ENCODE data around the gene VIPR2.

The VIPR2 gene

GRCh38 chr7:159094023-159094740 lies 50.5 kb downstream of the VIPR2 start:
- no peak overlapping the region for H3K9ac ChIP-seq
- H3K4me3 ChIP-seq (IDR thresholded peaks at IDR 0.05; ENCODE audit: insufficient read depth, low read depth, low read length) = no peak overlapping the region
- H3K4me1 ChIP-seq (ENCODE audit: low read depth, poor library complexity, severe bottlenecking) = no peaks in the 10 kb centered on the region
- TF ChIP-seq CTCF (conservative IDR thresholded peaks at IDR 0.05; ENCODE audit: low read depth, low read length) = no peak
- H2AFZ ChIP-seq (ENCODE audit: low read depth) = no peak overlapping the region
- H3K27me3 ChIP-seq (ENCODE audit: insufficient read depth, low read depth) = no peaks in the 10 kb centered on the region
- H4K20me1 ChIP-seq (ENCODE audit: insufficient read depth) = no peaks in the 10 kb centered on the region
- no peak overlapping the region for H3K27ac ChIP-seq
- no peak overlapping the region for H3K4me2 ChIP-seq
- H3K79me2 ChIP-seq (ENCODE audit: insufficient read depth, low read depth) = no peaks in the 10 kb centered on the region
- H3K36me3 ChIP-seq (ENCODE audit: insufficient read depth) = no peaks in the 10 kb centered on the region

- Histone ChIP-seq H4K20me1 (ENCODE audit: insufficient read depth) (no peaks in the 10 kb centered on the region), H3K4me2 (no peak overlapping the region), H3K36me3 (ENCODE audit: insufficient read depth) (no peaks in the 10 kb centered on the region), H3K9ac (no peak overlapping the region), H3K27me3 (ENCODE audit: insufficient read depth, low read depth) (no peaks in the 10 kb centered on the region), H3K79me2 (ENCODE audit: insufficient read depth, low read depth) (no peaks in the 10 kb centered on the region), H3K4me3 (IDR thresholded peaks at IDR 0.05; ENCODE audit: insufficient read depth, low read depth, low read length) (no peak overlapping the region), H2AFZ (ENCODE audit: low read depth) (no peak overlapping the region), H3K27ac (no peak overlapping the region), H3K4me1 (ENCODE audit: low read depth, poor library complexity, severe bottlenecking) (no peaks in the 10 kb centered on the region)
- no peak for TF ChIP-seq CTCF (conservative IDR thresholded peaks at IDR 0.05; ENCODE audit: low read depth, low read length)
These were observed 51.2 kb downstream of the VIPR2 start for GRCh38 chr7:159093351-159093971.

- H3K9ac ChIP-seq = no peak overlapping the region
- no peak overlapping the region for H3K4me3 ChIP-seq (IDR thresholded peaks at IDR 0.05; ENCODE audit: insufficient read depth, low read depth, low read length)
- H2AFZ ChIP-seq (ENCODE audit: low read depth) = no peak overlapping the region
- H3K79me2 ChIP-seq (ENCODE audit: insufficient read depth, low read depth) = no peaks in the 10 kb centered on the region
- no peak overlapping the region for H3K27ac ChIP-seq
- H4K20me1 ChIP-seq (ENCODE audit: insufficient read depth) = no peaks in the 10 kb centered on the region
- H3K27me3 ChIP-seq (ENCODE audit: insufficient read depth, low read depth) = no peaks in the 10 kb centered on the region
- TF ChIP-seq CTCF (conservative IDR thresholded peaks at IDR 0.05; ENCODE audit: low read depth, low read length) = no peak
- H3K36me3 ChIP-seq (ENCODE audit: insufficient read depth) = no peaks in the 10 kb centered on the region
- no peaks in the 10 kb centered on the region for H3K4me1 ChIP-seq (ENCODE audit: low read depth, poor library complexity, severe bottlenecking)
- H3K4me2 ChIP-seq = no peak overlapping the region
These were observed 52.0 kb downstream of the VIPR2 start for GRCh38 chr7:159092701-159093121.

GRCh38 chr7:159091480-159092475 lies 52.9 kb downstream of the VIPR2 start:
- no peaks in the 10 kb centered on the region for H3K36me3 ChIP-seq (ENCODE audit: insufficient read depth)
- no peaks in the 10 kb centered on the region for H4K20me1 ChIP-seq (ENCODE audit: insufficient read depth)
- H3K4me3 ChIP-seq (IDR thresholded peaks at IDR 0.05; ENCODE audit: insufficient read depth, low read depth, low read length) = no peak overlapping the region
- no peaks in the 10 kb centered on the region for H3K79me2 ChIP-seq (ENCODE audit: insufficient read depth, low read depth)
- no peak for TF ChIP-seq CTCF (conservative IDR thresholded peaks at IDR 0.05; ENCODE audit: low read depth, low read length)
- H3K4me1 ChIP-seq (ENCODE audit: low read depth, poor library complexity, severe bottlenecking) = no peaks in the 10 kb centered on the region
- H3K27me3 ChIP-seq (ENCODE audit: insufficient read depth, low read depth) = no peaks in the 10 kb centered on the region
- no peak overlapping the region for H3K27ac ChIP-seq
- H3K9ac ChIP-seq = no peak overlapping the region
- no peak overlapping the region for H2AFZ ChIP-seq (ENCODE audit: low read depth)
- H3K4me2 ChIP-seq = no peak overlapping the region

Measured in KMS-11 (cell line).